Chondrocyte (in vitro differentiated cells): ENCODE results near the gene TTC29. TPM values are rescaled to one million over a fixed set of nuclear protein-coding genes. Genes with fewer than 3 reads are reported as not detected.

Source experiments
- DNase-seq: peaks from one replicate; pipeline ENCODE4 v3.0.0; 2021; ENCODE audit warnings: mixed read lengths, low spot score
- H3K27ac Mint-ChIP-seq: one replicate; pipeline ENCODE4 v1.8.0; 2021; ENCODE audit warnings: mild to moderate bottlenecking, moderate library complexity, mixed read lengths; ENCODE audit not compliant: unreplicated experiment
- H3K27me3 Mint-ChIP-seq: 2 replicates; pipeline ENCODE4 v1.8.0; 2021; ENCODE audit warnings: low read depth, mixed read lengths
- H3K36me3 Mint-ChIP-seq: 2 replicates; pipeline ENCODE4 v1.8.0; 2021; ENCODE audit warnings: low read depth, mixed read lengths
- H3K4me1 Mint-ChIP-seq: 2 replicates; pipeline ENCODE4 v1.8.0; 2021; ENCODE audit warnings: low read depth, mild to moderate bottlenecking, mixed read lengths
- H3K4me3 Mint-ChIP-seq: one replicate; pipeline ENCODE4 v1.8.0; 2021; ENCODE audit warnings: mild to moderate bottlenecking, moderate library complexity, mixed read lengths; ENCODE audit not compliant: unreplicated experiment
- H3K9me3 Mint-ChIP-seq: 2 replicates; pipeline ENCODE4 v1.8.0; 2021; ENCODE audit warnings: low read depth, mixed read lengths
- CTCF ChIP-seq: fragments of 200-600 bp; sonication (generic); IDR thresholded peaks from 2 replicates; pipeline ENCODE4 v1.5.0; 2021; ENCODE audit warnings: antibody characterized with exemption, mild to moderate bottlenecking, moderate library complexity
- long read RNA-seq: library from polyadenylated mRNA; stranded (forward); transcript quantifications from one replicate; pipeline ENCODE4 v2.0.0, GENCODE V29; 2021
- total RNA-seq: library from RNA; stranded (reverse); gene quantifications from 3 replicates; pipeline ENCODE4 v1.2.1, GENCODE V29; 2021

TTC29 gene, protein sequence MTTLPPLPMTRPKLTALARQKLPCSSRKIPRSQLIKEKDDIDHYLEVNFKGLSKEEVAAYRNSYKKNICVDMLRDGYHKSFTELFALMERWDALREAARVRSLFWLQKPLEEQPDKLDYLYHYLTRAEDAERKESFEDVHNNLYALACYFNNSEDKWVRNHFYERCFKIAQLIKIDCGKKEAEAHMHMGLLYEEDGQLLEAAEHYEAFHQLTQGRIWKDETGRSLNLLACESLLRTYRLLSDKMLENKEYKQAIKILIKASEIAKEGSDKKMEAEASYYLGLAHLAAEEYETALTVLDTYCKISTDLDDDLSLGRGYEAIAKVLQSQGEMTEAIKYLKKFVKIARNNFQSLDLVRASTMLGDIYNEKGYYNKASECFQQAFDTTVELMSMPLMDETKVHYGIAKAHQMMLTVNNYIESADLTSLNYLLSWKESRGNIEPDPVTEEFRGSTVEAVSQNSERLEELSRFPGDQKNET
- total RNA-seq, result 0.20 to 0.41 TPM (median 0.22 TPM) in 3 replicates
- long read RNA-seq, result 0 reads

DNA sequence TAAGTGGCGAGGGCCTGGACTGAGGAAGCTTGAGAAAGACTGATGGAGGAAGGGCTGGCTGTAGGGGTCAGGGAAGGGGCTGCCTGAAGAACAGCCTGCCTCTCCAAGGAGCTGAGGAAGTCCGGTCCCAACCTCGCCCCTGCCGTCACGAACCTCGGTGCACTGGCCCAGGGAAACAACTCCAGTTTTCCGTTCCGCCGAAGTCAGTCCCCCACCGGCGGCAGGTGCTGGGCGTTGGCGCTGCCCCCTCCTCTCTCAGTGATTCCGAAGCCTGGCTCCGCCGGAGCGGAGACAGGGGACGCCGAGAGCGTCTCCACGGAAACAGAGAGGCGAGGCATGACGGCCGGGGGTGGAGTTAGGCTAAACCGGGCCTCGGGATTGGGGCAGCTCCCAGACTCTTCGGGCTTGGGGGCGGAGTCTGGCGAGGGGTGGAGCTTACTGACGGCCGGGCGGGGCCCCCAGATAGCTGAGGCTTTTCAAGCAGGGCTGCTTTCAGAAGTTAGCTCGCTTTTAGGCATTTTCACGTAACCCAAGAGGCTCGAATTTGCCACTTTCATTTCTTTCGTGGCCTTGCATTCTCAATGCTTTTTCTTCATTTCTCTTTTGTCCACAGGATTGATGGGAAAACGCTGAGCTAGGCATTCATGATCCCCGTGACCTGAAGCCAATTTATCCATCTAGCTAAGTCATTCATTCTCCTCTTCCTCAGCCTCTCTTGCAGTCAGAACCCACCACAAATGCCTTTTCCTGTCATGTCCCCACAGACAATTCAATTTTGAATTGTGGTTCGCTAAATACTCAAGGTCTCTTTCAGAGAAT, at the start of gene TTC29:
TTC29 (minus strand) TSS at position 309 of the 819 bp plus-strand sequence. CDS start 5,969 bp downstream, outside the sequence.
- Mint-ChIP-seq H3K36me3 (no peaks in the 10 kb centered on the region), H3K27me3 (peaks cover 32% of the 10 kb centered on the region), H3K27ac (no peak within 1 kb of the TSS), H3K4me3 (peak within 1 kb of the TSS; percentile 77), H3K9me3 (peaks cover 1% of the 10 kb centered on the region), H3K4me1 (peaks cover 15% of the 10 kb centered on the region)
- no peak for TF ChIP-seq CTCF
- DNase-seq, result peak; percentile 93

DNA sequence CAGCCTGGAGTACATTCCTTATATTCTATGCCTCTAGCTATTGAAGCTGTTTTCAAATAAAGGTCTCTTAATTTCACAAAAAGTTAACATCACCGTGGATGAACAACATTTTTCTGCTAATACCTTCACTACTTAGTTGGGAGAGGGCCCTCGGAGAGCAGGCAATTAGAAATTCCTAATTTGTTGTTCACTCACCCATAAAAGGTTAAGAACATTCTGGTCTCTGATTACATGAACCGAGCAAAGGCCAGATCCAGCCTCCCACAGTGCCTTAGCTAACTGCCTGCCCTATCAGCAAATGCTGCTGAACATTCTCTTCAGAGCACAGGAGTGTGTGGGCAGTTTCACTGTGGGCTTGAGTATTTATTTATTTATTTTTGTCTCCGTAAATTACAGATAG, 36.0 kb upstream of the TTC29 start:
- H3K27me3 Mint-ChIP-seq, result no peaks in the 10 kb centered on the region
- H3K36me3 Mint-ChIP-seq, result no peaks in the 10 kb centered on the region
- no peak overlapping the region for H3K27ac Mint-ChIP-seq
- peaks cover 13% of the 10 kb centered on the region for H3K4me1 Mint-ChIP-seq
- no peak for DNase-seq
- no peaks in the 10 kb centered on the region for H3K9me3 Mint-ChIP-seq
- H3K4me3 Mint-ChIP-seq, result no peak overlapping the region
- no peak for TF ChIP-seq CTCF

GRCh38 chr4:146978641-146979040, 33.0 kb upstream of the TTC29 start:
- no peak overlapping the region for H3K27ac Mint-ChIP-seq
- no peak for DNase-seq
- H3K36me3 Mint-ChIP-seq, result no peaks in the 10 kb centered on the region
- no peaks in the 10 kb centered on the region for H3K9me3 Mint-ChIP-seq
- peaks cover 14% of the 10 kb centered on the region for H3K4me1 Mint-ChIP-seq
- TF ChIP-seq CTCF, result no peak
- no peaks in the 10 kb centered on the region for H3K27me3 Mint-ChIP-seq
- no peak overlapping the region for H3K4me3 Mint-ChIP-seq

DNA sequence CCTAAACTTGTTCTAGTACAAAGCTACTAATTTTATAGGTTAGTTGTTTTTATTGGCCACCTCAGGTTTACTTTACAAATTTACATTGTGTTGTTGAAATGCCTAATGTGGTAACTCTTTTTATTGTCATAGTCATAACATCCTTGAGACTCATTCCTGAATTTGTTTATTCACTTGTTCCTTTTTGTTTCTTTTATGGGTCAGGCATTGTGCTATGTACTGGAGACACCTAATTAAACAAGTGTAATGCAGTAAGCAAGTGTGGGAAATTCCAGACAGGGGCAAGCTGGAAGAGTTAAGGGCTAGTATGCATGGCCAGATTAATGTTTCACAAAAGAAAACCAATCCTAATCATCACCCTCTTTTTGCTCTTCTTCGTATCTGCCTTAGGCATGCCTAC, 30.5 kb upstream of the TTC29 start:
- H3K27me3 Mint-ChIP-seq, result peaks cover 2% of the 10 kb centered on the region

More for the DNA sequence above, 30.5 kb upstream of the TTC29 start:
- Mint-ChIP-seq H3K36me3 (no peaks in the 10 kb centered on the region), H3K9me3 (no peaks in the 10 kb centered on the region), H3K27ac (no peak overlapping the region), H3K4me1 (peaks cover 6% of the 10 kb centered on the region), H3K4me3 (no peak overlapping the region)
- TF ChIP-seq CTCF, result no peak
- no peak for DNase-seq
